Activated naive CD8-positive, alpha-beta T cell treated with anti-CD3 and anti-CD28 coated beads, Interleukin-2, amount 50 U/mL, for 16 hours (primary cell): ENCODE measurements around the gene CALY.
A peak's percentile ranks its signal among the peaks of the same experiment; 100 is the strongest.

ENCODE experiments used
- DNase-seq: peaks from one replicate; pipeline ENCODE4 v3.0.0-alpha.2; 2020; ENCODE audit warnings: low read depth, low spot score

The CALY gene

GRCh38 chr10:133366751-133367150 lies 30.1 kb upstream of the CALY start:
- DNase-seq: no peak

GRCh38 chr10:133366130-133366478 lies 29.4 kb upstream of the CALY start:
- no peak for DNase-seq

- no peak for DNase-seq
These were observed 28.9 kb upstream of the CALY start for GRCh38 chr10:133365461-133366129.

GRCh38 chr10:133364645-133365431 lies 28.1 kb upstream of the CALY start:
- DNase-seq: no peak

GRCh38 chr10:133362846-133363245 lies 26.1 kb upstream of the CALY start:
- no peak for DNase-seq

GRCh38 chr10:133361773-133362441 lies 25.2 kb upstream of the CALY start:
- no peak for DNase-seq

- DNase-seq: no peak
These were observed 24.5 kb upstream of the CALY start for GRCh38 chr10:133361227-133361626.

GRCh38 chr10:133359972-133360610 lies 23.4 kb upstream of the CALY start:
- DNase-seq: no peak

- no peak for DNase-seq
These were observed 22.9 kb upstream of the CALY start for GRCh38 chr10:133359554-133359971.

GRCh38 chr10:133358925-133359310 lies 22.2 kb upstream of the CALY start:
- DNase-seq: no peak

- DNase-seq: no peak
These were observed 21.6 kb upstream of the CALY start for GRCh38 chr10:133358162-133358924.

- DNase-seq: peak; percentile 38
These were observed 20.8 kb upstream of the CALY start, which contains the start of gene FUOM for GRCh38 chr10:133357285-133358161. TSS of gene FUOM (minus strand) at chr10:133358019. CDS start at chr10:133358007, 12 bp downstream.

GRCh38 chr10:133356549-133357284 lies 20.0 kb upstream of the CALY start:
- no peak for DNase-seq

GRCh38 chr10:133355991-133356390 lies 19.3 kb upstream of the CALY start:
- DNase-seq: no peak

GRCh38 chr10:133355266-133355665 lies 18.6 kb upstream of the CALY start:
- no peak for DNase-seq

- DNase-seq: no peak
These were observed 18.1 kb upstream of the CALY start for GRCh38 chr10:133354672-133355240.

- no peak for DNase-seq
These were observed 17.4 kb upstream of the CALY start for GRCh38 chr10:133353988-133354605.

GRCh38 chr10:133353202-133353959 lies 16.7 kb upstream of the CALY start:
- no peak for DNase-seq
